GM19455 (cell line): Measurements from ENCODE around the gene TMEM248.
"Not testable (repeated sequence)": the region's sequence is repeated elsewhere in the genome, so short reads cannot be mapped to it uniquely, and the experiment has no call there.

Experiments used
- ATAC-seq: cut with Tn5 transposase; IDR thresholded peaks from one replicate; pipeline ENCODE4 v1.9.1; 2021; ENCODE audit not compliant: unreplicated experiment

The TMEM248 gene

GRCh38 chr7:66920769-66921395, at the start of gene TMEM248:
TSS of gene TMEM248 (plus strand) at chr7:66921225. CDS start at chr7:66941866, 20,641 bp downstream.
- peak; percentile 79 for ATAC-seq

GRCh38 chr7:66873476-66873875, 47.5 kb upstream of the TMEM248 start:
- ATAC-seq: no peak

GRCh38 chr7:66877577-66878300, 43.3 kb upstream of the TMEM248 start:
- peak; percentile 85 for ATAC-seq

- not testable (repeated sequence) for ATAC-seq
These were observed 42.7 kb upstream of the TMEM248 start for GRCh38 chr7:66878301-66878685.

GRCh38 chr7:66880053-66880452, 41.0 kb upstream of the TMEM248 start:
- ATAC-seq: no peak

GRCh38 chr7:66880577-66880976, 40.4 kb upstream of the TMEM248 start:
- ATAC-seq: not testable (repeated sequence)

- ATAC-seq: no peak
These were observed 37.3 kb upstream of the TMEM248 start for GRCh38 chr7:66883716-66884115.

- ATAC-seq: not testable (repeated sequence)
These were observed 36.5 kb upstream of the TMEM248 start for GRCh38 chr7:66884556-66884955.

GRCh38 chr7:66886152-66886551, 34.9 kb upstream of the TMEM248 start:
- ATAC-seq: peak; percentile 64

- not testable (repeated sequence) for ATAC-seq
These were observed 32.8 kb upstream of the TMEM248 start for GRCh38 chr7:66888223-66888622.

GRCh38 chr7:66894463-66895080, 26.5 kb upstream of the TMEM248 start:
- no peak for ATAC-seq

- no peak for ATAC-seq
These were observed 24.6 kb upstream of the TMEM248 start for GRCh38 chr7:66896441-66896840.

- ATAC-seq: no peak
These were observed 21.3 kb upstream of the TMEM248 start for GRCh38 chr7:66899552-66900280.

- no peak for ATAC-seq
These were observed 18.8 kb upstream of the TMEM248 start for GRCh38 chr7:66901941-66902843.

- no peak for ATAC-seq
These were observed 18.2 kb upstream of the TMEM248 start for GRCh38 chr7:66902844-66903180.

GRCh38 chr7:66903360-66904062, 17.5 kb upstream of the TMEM248 start:
- ATAC-seq: no peak

- no peak for ATAC-seq
These were observed 16.9 kb upstream of the TMEM248 start for GRCh38 chr7:66904063-66904593.

GRCh38 chr7:66905278-66905677, 15.7 kb upstream of the TMEM248 start:
- no peak for ATAC-seq

- no peak for ATAC-seq
These were observed 15.3 kb upstream of the TMEM248 start for GRCh38 chr7:66905689-66906088.

- no peak for ATAC-seq
These were observed 13.3 kb upstream of the TMEM248 start for GRCh38 chr7:66907731-66908130.
